ENCODE results near the gene PLSCR2.
A peak's percentile ranks its signal among the peaks of the same experiment; 100 is the strongest.
"Not testable (repeated sequence)": the region's sequence is repeated elsewhere in the genome, so short reads cannot be mapped to it uniquely, and the experiment has no call there.

Gene PLSCR2

DNA sequence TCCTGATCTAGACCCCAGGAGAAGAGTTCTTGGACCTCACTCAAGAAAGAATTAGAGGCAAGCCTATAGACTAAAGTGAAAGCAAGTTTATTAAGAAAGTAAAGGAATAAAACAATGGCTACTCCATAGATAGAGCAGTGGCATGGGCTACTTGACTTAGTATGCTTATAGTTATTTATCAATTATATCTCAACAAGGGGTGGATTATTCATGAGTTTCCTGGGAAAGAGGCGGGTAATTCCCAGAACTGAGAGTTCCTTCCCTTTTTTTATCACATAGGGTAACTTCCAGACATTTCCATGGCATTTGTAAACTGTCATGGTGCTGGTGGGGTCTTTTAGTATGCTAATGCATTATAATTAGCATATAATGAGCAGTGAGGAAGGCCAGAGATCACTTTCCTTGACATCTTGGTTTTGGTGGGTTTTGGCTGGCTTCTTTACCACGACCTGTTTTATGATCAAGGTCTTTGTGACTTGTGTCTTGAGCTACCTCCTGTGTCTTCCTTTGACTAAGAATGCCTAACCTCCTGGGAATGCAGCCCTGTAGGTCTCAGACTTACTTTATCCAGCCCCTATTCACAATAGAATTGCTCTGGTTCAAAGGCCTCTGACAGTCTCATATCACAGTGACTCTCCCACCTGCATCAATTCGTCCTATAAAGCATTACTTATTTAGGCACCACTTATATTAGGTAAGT lies 35.3 kb upstream of the PLSCR2 start:
- peak; percentile 43 for DNase-seq (ENCODE audit: low read depth, low spot score)
- TF ChIP-seq SUZ12 (IDR thresholded peaks at IDR 0.05; ENCODE audit: extremely low read depth, insufficient read depth, insufficient read length) (no peak), YY1 (IDR thresholded peaks at IDR 0.05; ENCODE audit: insufficient read depth, insufficient read length) (no peak), ZNF274 (IDR thresholded peaks at IDR 0.05; ENCODE audit: low read depth, low read length) (no peak)

DNA sequence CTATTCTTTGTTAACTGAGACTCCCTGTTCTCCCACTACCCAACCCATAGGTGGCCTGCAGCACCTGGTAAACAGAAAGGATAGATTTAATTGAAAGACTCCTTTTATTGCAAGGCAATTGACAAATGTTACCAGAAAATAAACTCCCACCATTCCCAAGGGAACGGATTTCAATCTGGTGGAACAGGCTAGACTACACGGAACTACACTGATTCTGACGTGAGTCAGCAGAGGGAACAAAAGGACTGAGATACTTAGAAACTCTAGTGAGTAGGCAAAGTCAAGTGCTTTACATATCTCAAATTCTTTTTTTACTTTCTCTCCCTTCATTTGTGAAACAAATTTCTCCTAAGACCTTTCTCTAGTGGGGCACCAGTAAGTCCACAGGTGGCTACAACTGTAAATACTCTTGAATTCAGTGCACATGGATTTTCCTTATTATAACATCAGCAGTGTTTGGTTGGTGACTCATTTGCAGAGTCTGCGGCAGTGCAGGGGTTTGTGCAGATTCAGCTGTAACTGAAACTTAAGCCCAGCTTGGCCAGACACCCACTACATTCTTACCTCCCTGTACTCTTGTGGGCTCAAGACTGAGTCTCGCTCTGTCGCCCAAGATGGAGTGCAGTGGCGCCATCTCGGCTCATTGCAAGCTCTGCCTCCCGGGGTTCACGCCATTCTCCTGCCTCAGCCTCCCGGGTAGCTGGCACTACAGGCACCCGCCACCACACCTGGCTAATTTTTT lies 34.3 kb upstream of the PLSCR2 start:
- no peak for DNase-seq (ENCODE audit: low read depth, low spot score)
- Histone ChIP-seq H3K36me3 (ENCODE audit: insufficient read depth, insufficient read length, low read length) (no peaks in the 10 kb centered on the region), H3K9ac (ENCODE audit: insufficient read length, low read depth) (no peak overlapping the region), H3K4me1 (ENCODE audit: insufficient read depth, insufficient read length) (no peaks in the 10 kb centered on the region), H3K4me3 (ENCODE audit: insufficient read length, low read depth) (no peak overlapping the region), H3K27me3 (ENCODE audit: insufficient read depth, insufficient read length) (no peaks in the 10 kb centered on the region), H3K9me3 (ENCODE audit: insufficient read depth, low read length) (no peaks in the 10 kb centered on the region; the same call in 1 of the 2 replicates)
- TF ChIP-seq YY1 (IDR thresholded peaks at IDR 0.05; ENCODE audit: insufficient read depth, insufficient read length) = no peak
- no peak for TF ChIP-seq ZNF274 (IDR thresholded peaks at IDR 0.05; ENCODE audit: low read depth, low read length)
- TF ChIP-seq SUZ12 (IDR thresholded peaks at IDR 0.05; ENCODE audit: extremely low read depth, insufficient read depth, insufficient read length) = no peak

More for the DNA sequence above, 35.3 kb upstream of the PLSCR2 start:
- Histone ChIP-seq H3K27me3 (ENCODE audit: insufficient read depth, insufficient read length) (no peaks in the 10 kb centered on the region), H3K4me3 (ENCODE audit: insufficient read length, low read depth) (no peak overlapping the region), H3K4me1 (ENCODE audit: insufficient read depth, insufficient read length) (no peaks in the 10 kb centered on the region), H3K9ac (ENCODE audit: insufficient read length, low read depth) (no peak overlapping the region), H3K9me3 (ENCODE audit: insufficient read depth, low read length) (no peaks in the 10 kb centered on the region; the same call in 1 of the 2 replicates), H3K36me3 (ENCODE audit: insufficient read depth, insufficient read length, low read length) (no peaks in the 10 kb centered on the region)

DNA sequence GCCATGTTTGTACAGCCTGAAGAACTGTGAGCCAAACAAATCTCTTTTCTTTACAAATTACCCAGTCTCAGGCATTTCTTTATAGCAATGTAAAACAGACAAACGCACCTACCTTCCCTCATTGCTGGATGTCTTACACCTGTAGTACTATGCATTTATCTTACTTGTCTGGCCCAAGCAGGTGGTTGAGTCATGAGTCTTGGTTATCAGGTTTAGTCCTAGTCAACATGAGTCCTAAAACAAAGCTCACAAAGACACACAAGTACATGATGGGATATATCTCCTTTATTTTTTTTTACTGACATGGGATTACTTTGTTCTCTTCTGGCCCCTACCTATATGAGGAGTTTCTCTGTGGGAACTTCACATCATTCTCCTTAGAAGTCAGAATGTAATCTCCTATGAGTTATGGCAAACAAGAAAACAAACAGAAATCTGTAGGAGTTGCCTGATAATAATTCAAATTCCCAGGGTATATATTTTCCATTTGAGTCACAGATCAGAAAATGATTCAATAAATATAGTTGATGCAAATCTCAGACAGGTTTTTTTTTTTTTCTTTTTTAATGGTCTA lies 33.6 kb upstream of the PLSCR2 start:
- H3K36me3 ChIP-seq (ENCODE audit: insufficient read depth, insufficient read length, low read length) = no peaks in the 10 kb centered on the region
- no peak for DNase-seq (ENCODE audit: low read depth, low spot score)
- H3K4me1 ChIP-seq (ENCODE audit: insufficient read depth, insufficient read length) = no peaks in the 10 kb centered on the region
- no peak overlapping the region for H3K4me3 ChIP-seq (ENCODE audit: insufficient read length, low read depth)
- H3K27me3 ChIP-seq (ENCODE audit: insufficient read depth, insufficient read length) = no peaks in the 10 kb centered on the region
- H3K9ac ChIP-seq (ENCODE audit: insufficient read length, low read depth) = no peak overlapping the region
- H3K9me3 ChIP-seq (ENCODE audit: insufficient read depth, low read length) = peaks cover 2% of the 10 kb centered on the region
- TF ChIP-seq ZNF274 (IDR thresholded peaks at IDR 0.05; ENCODE audit: low read depth, low read length) (no peak), SUZ12 (IDR thresholded peaks at IDR 0.05; ENCODE audit: extremely low read depth, insufficient read depth, insufficient read length) (no peak), YY1 (IDR thresholded peaks at IDR 0.05; ENCODE audit: insufficient read depth, insufficient read length) (no peak)

DNA sequence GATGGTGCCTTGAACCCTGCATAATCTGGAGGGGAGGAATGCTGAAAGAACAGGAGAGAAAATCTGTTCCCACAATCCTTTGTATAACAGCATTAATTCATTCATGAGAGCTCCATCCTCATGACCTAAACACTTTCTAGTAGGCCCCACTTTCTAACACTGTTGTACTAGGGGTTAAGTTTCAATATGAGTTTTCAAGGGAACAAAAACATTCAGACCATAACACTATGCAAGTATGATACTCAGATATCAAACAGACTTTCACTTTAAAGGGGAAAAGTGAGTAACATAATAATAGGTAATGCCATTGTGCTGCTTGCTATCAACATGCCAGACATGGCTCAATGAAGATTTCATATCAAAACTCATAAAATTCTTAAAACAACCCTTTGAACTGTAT lies 32.4 kb upstream of the PLSCR2 start:
- Histone ChIP-seq H3K9ac (ENCODE audit: insufficient read length, low read depth) (no peak overlapping the region), H3K9me3 (ENCODE audit: insufficient read depth, low read length) (peaks cover 11% of the 10 kb centered on the region), H3K27me3 (ENCODE audit: insufficient read depth, insufficient read length) (no peaks in the 10 kb centered on the region), H3K4me1 (ENCODE audit: insufficient read depth, insufficient read length) (no peaks in the 10 kb centered on the region), H3K36me3 (ENCODE audit: insufficient read depth, insufficient read length, low read length) (no peaks in the 10 kb centered on the region), H3K4me3 (ENCODE audit: insufficient read length, low read depth) (no peak overlapping the region)
- TF ChIP-seq YY1 (IDR thresholded peaks at IDR 0.05; ENCODE audit: insufficient read depth, insufficient read length) = no peak
- TF ChIP-seq ZNF274 (IDR thresholded peaks at IDR 0.05; ENCODE audit: low read depth, low read length) = no peak
- no peak for TF ChIP-seq SUZ12 (IDR thresholded peaks at IDR 0.05; ENCODE audit: extremely low read depth, insufficient read depth, insufficient read length)
- DNase-seq (ENCODE audit: low read depth, low spot score) = no peak

DNA sequence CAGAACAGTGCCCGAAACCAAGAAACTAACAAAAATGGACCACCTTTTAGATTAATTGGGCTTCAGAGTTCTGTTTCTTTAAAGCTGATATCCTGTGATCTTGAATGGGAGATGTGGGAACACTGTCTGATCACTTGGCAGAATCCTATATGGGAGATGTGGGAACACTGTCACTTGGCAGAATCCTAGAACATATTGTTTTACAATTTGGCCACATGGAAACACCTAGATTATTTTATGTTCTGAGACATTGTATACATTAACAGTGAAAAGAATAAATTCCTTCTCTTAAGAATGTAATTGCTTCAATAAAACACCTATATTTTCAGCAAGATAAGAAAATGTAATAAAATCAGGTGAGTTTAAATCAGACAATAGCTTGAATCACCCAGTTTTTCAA lies 30.3 kb upstream of the PLSCR2 start:
- DNase-seq (ENCODE audit: low read depth, low spot score) = no peak
- Histone ChIP-seq H3K9ac (ENCODE audit: insufficient read length, low read depth) (no peak overlapping the region), H3K4me1 (ENCODE audit: insufficient read depth, insufficient read length) (no peaks in the 10 kb centered on the region), H3K9me3 (ENCODE audit: insufficient read depth, low read length) (peaks cover 11% of the 10 kb centered on the region), H3K27me3 (ENCODE audit: insufficient read depth, insufficient read length) (no peaks in the 10 kb centered on the region), H3K4me3 (ENCODE audit: insufficient read length, low read depth) (no peak overlapping the region), H3K36me3 (ENCODE audit: insufficient read depth, insufficient read length, low read length) (no peaks in the 10 kb centered on the region)
- no peak for TF ChIP-seq ZNF274 (IDR thresholded peaks at IDR 0.05; ENCODE audit: low read depth, low read length)
- no peak for TF ChIP-seq YY1 (IDR thresholded peaks at IDR 0.05; ENCODE audit: insufficient read depth, insufficient read length)
- no peak for TF ChIP-seq SUZ12 (IDR thresholded peaks at IDR 0.05; ENCODE audit: extremely low read depth, insufficient read depth, insufficient read length)

DNA sequence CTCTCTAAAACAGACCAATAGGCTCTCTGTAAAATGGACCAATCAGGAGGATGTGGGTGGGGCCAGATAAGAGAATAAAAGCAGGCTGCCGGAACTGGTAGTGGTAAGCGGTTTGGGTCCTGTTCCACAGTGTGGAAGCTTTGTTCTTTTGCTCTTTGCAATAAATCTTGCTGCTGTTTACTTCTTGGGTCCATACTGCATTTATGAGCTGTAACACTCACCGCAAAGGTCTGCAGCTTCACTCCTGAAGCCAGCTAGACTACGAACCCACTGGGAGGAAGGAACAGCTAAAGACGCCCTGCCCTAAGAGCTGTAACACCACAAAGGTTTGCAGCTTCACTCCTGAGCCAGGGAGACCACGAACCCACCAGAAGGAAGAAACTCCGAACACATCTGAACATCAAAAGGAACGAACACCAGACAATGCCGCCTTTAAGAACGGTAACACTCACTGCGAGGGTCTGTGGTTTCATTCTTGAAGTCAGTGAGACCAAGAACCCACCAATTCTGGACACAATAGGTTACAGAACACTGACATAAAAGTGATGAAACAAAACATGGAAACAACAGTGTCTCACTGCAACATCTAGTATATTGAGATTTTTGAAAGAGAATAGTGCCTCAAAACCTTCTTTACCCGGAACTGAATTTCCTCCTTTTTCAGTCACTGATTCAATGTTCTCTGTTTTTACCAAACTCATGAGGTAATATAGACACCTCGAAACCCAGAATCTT lies 28.8 kb upstream of the PLSCR2 start:
- DNase-seq (ENCODE audit: low read depth, low spot score) = no peak
- TF ChIP-seq SUZ12 (IDR thresholded peaks at IDR 0.05; ENCODE audit: extremely low read depth, insufficient read depth, insufficient read length) = no peak
- no peak for TF ChIP-seq YY1 (IDR thresholded peaks at IDR 0.05; ENCODE audit: insufficient read depth, insufficient read length)
- TF ChIP-seq ZNF274 (IDR thresholded peaks at IDR 0.05; ENCODE audit: low read depth, low read length) = no peak
- H3K9me3 ChIP-seq (ENCODE audit: insufficient read depth, low read length) = peaks cover 11% of the 10 kb centered on the region; the same call in 1 of the 2 replicates
- H3K9ac ChIP-seq (ENCODE audit: insufficient read length, low read depth) = no peak overlapping the region
- no peaks in the 10 kb centered on the region for H3K36me3 ChIP-seq (ENCODE audit: insufficient read depth, insufficient read length, low read length)
- no peaks in the 10 kb centered on the region for H3K27me3 ChIP-seq (ENCODE audit: insufficient read depth, insufficient read length)
- H3K4me3 ChIP-seq (ENCODE audit: insufficient read length, low read depth) = no peak overlapping the region
- no peaks in the 10 kb centered on the region for H3K4me1 ChIP-seq (ENCODE audit: insufficient read depth, insufficient read length)

DNA sequence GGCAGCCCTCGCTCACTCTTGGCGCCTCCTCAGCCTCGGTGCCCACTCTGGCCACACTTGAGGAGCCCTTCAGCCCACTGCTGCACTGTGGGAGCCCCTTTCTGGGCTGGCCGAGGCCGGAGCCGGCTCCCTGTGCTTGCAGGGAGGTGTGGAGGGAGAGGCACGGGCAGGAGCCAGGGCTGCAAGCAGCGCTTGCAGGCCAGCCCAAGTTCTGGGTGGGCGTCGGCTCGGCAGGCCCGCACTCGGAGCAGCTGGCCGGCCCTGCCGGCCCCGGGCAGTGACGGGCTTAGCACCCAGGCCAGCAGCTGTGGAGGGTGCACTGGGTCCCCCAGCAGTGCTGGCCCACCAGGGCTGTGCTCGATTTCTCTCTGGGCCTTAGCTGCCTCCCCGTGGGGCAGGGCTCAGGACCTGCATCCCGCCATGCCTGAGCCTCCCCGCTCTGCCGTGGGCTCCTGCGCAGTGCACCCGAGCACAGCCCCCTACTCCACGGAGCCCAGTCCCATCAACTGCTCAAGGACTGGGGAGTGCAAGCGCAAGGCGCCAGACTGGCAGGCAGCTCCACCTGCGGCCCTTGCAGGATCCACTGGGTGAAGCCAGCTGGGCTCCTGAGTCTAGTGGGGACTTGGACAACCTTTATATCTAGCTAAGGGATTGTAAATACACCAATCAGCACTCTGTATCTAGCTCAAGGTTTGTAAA lies 27.9 kb upstream of the PLSCR2 start:
- not testable (repeated sequence) for H3K27me3 ChIP-seq (ENCODE audit: insufficient read depth, insufficient read length); H3K9ac ChIP-seq (ENCODE audit: insufficient read length, low read depth); H3K4me1 ChIP-seq (ENCODE audit: insufficient read depth, insufficient read length); DNase-seq (ENCODE audit: low read depth, low spot score); H3K4me3 ChIP-seq (ENCODE audit: insufficient read length, low read depth); H3K36me3 ChIP-seq (ENCODE audit: insufficient read depth, insufficient read length, low read length)
- peaks cover 11% of the 10 kb centered on the region; the same call in 1 of the 2 replicates for H3K9me3 ChIP-seq (ENCODE audit: insufficient read depth, low read length)

All from NT2/D1 (cell line).